HT1080 (cell line): ENCODE measurements around the gene C2CD4D. TPM values are rescaled to one million over a fixed set of nuclear protein-coding genes. Genes with fewer than 3 reads are reported as not detected.
A peak's percentile ranks its signal among the peaks of the same experiment; 100 is the strongest.

ENCODE experiments used
- DNase-seq: peaks from one replicate; pipeline ENCODE4 v3.0.0-alpha.2; 2015; ENCODE audit warnings: low read depth
- total RNA-seq: library from RNA; depleted of rRNA; stranded (reverse); fragments of >200 nt; shearing (Covaris generic); gene quantifications from 2 replicates; pipeline ENCODE4 v1.2.3, GENCODE V29; 2014

The C2CD4D gene
- total RNA-seq, 1 experiment from 2014 or later: not detected

DNA sequence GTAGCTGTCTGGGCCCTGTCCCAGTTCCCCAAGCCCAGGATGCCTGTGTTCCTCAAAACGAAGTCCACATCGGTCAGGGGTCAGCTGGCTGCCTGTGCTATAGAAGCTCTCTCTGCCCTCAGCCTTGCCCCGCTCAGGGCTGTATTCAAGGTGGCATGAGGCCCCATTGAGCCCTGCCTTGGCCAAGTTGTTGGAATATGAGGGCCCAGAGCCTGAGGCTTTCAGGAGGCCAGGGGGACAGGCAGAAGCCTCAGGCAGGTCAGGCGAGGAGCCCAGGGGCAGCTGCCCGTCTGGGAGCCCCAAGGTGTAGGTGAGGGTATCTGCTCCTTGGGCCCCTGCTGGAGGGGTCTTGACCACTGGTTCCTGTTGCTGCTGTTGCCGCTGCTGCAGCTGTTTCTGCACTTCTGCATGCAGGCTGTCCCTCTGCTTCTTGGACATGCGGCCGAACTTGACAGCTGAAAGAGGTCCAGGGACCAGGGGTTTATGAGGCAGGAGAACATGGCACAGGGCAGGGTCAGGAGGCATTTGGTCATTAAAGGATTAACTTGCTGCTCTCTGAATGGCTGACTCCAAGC lies 24.6 kb downstream of the C2CD4D start:
- no peak for DNase-seq

DNA sequence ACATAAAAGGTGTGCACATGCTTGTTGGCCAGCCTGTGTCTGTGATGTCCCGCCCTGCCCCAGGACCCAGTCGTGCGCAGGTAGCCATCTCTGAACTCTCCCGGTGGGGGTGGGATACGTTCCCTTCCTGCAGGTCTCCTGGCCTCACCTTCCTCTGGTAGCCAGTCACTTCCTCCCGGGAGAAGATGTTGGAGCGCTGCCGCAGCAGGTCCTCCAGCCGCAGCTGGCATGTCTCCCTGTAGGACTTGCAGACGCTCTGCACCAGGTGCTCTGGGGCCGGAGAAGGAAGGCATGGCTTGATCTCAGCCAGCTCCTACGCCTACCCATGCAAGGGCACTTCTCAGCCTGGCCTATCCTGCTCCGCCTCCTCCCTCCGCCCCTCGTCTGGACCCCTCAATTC lies 25.2 kb downstream of the C2CD4D start:
- DNase-seq: no peak

DNA sequence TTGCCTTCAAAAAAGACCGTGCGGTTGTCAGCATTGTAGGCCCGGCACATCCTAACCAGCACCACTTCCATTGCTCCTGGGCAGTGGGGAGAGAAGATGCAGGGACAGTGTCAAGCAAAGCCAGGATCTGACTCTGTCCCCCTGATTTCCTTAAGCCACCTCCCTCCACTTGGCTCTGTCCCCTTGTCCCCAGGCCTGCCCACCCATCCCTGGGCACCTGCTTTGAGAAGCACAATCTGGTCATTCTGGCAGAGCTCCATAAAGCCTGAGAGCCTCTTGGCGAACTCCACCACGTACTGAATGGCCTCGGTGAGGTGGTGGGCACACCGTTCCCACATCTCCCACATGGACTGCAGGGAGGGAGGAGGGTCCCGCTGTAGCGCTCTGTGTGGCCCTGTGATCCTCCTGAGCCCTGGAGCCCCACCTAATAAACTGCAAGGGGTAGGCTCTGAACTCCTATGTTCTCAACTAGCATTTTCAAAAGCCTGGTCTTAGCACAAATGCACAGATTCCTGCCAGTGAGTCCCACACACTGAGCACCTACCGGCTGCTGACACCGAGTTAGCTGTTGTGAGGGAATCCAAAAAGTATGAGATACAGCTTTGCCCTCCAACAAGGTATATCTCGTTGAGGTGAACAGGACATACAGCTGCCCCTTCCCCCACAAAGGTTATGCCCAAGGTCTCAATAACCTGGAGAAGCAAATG lies 26.2 kb downstream of the C2CD4D start:
- DNase-seq: no peak

DNA sequence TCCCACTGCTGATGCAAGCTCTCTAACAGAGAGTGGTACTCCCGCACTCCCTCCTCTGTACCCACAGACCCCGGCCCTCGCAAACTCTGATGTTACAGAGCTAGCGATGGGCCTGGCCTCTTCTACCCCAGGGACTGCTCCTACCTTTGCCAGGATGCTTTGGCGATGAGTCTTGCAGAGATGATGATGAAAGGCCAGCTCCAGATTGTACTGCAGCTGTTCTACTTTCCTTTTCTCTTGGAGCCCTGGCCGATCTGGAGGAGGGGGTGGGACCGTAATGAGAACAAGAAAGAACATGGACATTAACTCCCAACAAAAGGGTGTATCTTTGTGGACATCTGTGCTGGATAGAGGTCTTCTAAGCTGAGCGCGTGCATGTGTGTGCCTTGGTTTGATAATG lies 28.4 kb downstream of the C2CD4D start:
- peak; percentile 6 for DNase-seq

DNA sequence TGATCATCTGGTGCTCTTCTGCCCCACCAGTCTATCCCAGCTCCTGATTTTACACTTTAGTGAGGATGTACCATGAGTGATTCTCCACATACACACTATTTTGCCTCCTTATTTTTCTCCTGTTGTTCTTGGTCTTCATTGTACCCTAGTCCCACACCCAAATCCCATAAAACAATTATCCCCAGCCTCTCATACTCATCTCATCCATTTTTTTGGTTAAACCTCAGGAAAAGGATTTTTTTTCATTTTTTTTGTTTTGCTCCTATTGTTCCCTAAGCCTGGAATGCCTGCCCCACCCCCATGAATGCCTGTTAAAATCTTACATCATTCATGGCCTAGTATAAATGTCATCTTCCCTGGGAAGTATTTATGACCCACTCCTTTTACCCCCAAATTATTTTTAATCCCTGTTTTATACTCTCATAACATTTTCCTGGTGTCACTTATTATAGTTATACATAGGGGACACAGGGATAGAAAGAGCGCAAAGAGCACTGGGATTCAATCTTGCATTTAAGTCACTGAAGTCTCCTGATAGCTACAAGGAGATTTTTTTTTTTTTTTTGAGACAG lies 29.5 kb downstream of the C2CD4D start:
- no peak for DNase-seq

DNA sequence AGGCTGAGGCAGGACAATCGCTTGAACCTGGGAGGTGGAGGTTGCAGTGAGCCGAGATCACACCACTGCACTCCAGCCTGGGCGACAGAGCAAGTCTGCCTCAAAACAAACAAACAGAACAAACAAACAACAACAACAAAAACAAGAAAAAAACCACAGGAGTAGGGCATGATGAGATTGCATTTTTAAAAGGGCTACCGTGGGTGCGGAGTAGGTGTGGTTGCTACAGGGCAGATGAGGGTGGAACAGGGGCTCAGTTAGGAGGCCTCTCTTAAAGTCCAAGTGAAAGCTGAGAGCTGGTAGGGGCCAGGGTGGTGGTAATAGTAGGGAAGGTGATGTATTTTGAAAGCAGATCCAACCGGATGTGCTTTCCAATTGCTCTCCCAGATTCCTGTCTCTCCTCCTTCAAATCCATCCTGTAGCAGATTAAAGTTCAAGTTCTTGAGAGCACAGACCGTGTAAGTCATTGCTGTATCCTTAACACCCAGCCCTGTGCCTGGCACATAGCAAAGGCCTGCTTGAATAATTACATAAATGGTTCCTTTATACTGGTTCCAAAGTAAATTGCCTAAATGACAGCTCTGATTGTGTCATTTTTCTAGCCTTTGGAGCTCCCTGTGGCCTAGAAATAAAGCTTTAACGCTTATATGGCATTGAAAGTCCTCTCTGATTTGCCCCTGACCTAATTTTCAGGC lies 30.2 kb downstream of the C2CD4D start:
- no peak for DNase-seq

DNA sequence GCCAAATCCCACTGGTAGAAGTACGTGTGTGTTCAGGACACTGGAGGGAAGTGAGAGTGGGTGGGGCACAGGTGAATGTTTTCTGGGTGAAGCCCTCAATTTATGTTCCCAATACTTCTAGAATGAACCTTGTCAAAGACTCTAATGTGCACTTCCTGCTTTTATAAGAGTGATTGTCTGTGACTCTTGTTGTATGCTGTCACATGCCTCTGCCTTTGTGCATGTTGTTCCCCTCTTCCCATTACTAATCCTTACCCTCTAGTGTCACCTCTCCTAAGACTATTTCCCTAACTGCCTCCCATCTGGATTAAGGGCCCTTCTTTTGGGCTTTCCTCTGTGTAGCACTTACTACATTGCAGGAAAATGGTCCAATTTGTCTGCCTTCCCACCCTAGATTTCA lies 31.9 kb downstream of the C2CD4D start:
- no peak for DNase-seq

DNA sequence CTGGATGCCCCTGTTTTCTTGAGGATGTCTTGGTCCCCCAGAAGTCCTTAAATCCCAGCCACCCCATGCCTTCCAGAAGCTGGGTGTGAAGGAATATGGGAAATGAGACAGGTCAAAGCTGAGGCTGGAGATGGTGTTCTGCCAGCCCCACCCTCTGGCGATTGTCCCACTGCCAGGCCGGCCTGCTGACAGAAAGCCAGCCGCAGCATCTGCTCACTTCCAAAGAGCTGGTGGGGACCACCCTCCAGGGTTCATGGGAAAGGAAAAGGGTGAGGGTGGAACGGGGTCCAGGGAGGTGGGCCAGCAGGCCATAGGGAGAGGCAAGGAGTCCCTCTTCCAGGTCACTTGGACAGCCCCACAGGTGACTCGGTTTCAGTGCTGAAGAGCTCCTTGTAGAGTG lies 32.5 kb downstream of the C2CD4D start:
- no peak for DNase-seq

DNA sequence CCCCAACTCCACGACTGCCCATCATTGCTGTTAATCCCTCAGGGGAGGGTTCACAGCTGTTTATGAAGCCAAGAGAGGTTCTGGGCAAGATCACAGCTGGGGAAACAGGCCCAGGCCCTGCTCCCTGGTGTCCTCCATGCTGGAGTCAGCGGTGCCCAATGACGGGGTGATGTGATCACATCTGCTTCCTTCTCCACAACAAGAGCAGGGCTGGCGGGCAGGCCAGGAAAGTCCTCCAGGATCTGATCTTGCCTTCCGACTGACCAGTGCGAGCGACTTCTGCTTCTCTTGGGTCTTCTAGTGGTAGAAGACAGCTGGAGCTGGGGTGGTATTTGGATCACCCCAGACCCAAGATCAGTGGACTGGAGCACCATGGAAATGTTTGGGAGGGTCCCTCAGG lies 33.5 kb downstream of the C2CD4D start:
- DNase-seq: no peak

DNA sequence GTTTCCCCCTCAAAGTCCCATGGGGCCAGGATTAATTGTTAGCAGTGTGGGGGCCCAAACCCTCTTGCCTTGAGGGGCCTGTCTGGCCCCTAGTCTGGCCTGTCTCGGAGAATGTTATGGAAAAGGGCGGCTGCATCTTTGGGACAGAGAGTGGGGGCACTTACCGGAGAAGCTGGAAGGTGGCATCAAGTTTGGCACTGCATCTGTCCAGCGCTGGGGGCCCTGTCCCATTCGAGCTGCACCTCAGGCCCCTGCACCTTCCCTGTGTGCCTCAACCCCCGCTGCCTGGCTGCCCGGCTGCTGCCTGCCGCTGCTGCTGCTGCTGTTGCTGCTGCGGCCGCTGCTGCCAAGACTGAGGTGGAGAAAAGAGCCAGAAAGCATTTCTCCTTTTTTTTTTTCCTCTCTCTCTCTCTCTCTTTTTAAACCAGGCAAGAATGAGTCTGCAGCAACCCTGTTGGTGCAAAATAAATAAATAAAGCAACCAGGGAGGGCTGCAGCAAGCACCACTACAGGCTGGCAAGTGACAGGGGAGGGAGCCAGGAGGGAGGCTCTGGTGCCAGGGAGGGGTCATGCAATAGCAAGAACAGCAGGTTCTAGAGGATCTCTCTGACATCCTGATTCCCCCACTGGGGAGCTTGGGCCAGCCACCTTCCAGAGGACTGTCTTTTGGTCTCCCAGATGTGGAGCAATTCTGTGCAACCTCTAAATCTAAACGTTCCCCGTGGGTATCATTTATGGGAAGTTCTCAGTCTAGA lies 34.4 kb downstream of the C2CD4D start, which contains the start of gene LINGO4:
Gene LINGO4 (minus strand): TSS at position 354 of the 755 bp plus-strand sequence. CDS start 2,715 bp downstream, outside the sequence.
- no peak for DNase-seq

DNA sequence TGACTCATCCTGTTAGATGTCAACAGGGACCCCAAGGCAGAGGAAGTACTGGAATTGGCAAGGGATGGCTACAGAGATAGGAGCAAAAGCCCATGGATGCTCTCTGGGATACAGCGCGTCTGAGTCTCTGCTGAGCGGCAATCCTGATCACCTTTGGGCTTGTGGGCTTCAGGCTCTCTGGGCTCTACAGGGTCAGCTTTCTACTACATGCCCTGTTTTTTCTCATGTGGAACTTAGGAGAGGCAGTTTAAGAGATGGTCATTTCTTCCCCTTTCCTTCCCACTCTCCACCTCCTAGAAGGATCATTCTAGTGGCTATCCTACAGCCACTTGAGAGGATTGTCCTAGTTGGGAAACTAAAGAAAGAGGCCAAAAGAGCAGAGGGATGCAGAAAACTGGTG lies 35.7 kb downstream of the C2CD4D start:
- DNase-seq: no peak

DNA sequence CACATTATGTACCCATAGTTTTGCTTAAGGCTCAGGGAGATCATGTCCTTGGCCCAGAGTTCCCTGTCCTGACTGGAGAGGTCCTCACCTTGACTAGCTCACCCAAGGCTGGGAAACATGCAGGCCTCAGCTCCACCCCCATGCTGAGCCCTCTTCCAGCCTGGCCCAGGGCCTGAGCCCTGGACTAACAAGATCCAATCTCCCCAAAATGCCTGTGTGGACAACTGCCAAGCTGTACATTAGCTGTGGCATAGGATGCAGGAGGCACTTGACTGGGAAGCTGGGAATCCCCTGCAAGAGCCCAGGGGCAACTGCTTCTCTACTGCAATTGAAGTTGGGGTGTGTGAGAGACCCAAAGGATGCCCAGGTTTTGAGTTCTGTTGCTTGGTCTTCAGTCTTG lies 36.5 kb downstream of the C2CD4D start:
- no peak for DNase-seq

DNA sequence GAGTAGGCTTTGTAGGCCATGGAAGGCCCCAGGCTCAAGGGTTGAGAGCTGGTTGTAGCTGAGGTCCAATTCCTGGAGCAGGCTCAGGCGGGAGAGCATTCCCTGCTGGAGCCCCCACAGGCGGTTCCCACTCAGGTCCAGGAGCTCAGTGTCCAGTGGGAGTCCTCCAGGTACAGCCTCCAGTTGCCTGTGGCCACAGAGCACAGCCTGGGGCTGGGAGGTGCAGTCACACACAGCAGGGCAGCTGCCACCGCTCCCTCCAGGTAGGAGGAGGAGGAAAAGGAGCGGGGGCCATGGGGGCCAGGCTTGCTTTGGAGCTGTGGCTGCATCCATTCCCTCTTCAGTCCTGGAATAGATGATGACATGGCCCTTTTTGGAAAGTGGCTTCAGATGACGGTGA lies 37.2 kb downstream of the C2CD4D start:
- no peak for DNase-seq

DNA sequence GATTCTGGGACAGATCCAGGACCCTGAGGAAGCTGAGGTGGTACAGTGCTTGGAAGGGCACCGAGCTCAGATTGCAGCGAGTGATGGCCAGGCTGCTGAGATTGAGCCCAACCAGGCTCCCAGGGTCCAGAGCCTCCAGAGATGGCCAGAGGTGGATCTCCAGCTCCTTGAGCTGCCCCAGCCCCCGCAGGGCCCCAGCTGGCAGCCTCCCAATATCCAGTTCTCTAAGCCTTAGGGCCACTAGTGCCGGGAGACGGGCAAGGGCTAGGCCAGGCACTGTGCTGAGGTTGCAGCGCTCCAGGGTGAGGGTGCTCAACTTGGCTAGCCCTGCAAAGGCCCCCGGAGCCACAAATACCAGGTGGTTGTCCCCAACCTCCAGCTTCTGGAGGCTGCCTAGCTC lies 37.8 kb downstream of the C2CD4D start:
- no peak for DNase-seq

DNA sequence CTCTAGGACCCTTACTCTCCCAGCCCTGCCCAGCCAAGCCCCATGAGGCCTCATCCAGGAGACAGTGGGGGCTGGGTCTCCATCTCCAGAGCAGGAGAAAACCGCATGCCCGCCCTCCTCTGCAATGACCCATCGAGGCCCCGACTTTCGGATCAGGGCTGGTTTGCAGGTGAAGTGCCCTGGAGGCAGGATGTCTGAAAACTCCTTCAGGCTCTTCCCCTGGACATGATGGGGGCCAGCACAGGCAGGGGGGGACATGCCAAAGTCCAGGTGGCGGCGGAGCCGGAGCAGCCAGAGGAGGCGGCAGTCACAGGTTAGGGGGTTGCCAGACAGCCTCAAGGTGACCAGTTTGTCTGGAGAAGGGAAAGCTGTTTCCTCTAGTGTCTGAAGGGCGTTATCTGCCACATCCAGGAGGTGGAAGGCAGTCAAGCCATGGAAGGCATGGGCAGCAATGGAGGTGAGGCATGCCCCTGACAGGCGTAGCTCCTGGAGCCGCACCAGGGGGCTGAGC lies 38.3 kb downstream of the C2CD4D start:
- DNase-seq: no peak

DNA sequence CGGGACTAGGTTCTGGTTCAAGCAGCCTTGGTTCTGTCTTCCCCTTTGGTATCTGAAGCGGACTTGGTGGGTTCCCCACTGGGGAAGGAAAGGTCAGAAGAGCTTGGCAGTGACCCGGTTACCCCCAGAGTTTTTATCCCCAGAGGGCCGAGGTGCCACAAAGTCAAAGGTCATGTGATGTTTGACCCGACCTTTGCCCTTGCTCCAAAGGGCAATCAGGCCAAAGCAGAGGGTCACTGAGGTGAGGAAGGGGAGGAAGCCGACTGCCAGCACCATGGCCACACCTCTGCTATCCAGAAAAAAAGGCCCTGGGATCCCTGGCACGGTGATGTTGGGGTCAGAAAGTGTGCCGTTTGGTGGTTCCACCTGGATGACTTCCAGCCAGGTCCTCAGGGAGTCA lies 38.8 kb downstream of the C2CD4D start:
- DNase-seq: no peak

DNA sequence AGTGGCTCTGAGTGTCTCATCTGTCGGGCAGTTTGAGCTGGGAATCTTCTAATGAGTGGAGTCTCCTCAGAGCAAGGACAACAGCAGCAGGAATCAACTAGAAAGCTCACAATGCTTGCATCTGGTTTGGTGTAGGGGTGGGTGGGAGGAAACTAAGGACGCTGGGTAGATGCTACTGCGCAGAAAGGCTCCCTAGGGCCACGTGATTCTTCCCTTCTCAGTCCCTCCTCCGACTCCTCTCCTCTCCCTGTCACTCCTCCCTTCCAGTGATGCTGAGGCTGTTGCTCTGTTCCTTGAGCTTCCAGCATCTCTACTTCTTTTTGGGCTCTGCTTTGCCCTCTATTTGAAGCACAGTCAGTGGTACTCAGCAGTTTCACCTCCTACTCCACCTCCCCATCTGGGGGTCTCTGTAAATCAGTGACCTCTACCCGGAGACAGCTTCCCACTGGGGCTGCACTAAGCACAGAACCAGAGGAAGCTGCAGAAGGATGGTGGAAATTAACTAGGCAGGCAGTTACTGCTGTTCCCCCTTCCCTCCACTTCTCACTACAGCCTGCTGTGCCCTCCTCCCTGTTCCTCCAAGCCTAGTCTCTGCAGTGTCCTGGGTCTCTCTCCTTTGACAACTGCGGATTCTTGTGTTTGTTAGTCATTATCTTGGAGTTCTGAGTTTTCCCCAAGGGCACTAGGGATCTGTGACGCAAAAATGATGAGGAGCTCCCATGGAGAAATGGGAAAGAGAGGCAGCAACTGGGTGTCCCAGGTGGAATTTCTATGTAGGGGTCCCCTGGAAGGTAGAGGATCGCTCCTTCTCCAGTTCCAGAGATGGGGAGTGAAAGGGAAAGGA lies 40.2 kb downstream of the C2CD4D start:
- no peak for DNase-seq

DNA sequence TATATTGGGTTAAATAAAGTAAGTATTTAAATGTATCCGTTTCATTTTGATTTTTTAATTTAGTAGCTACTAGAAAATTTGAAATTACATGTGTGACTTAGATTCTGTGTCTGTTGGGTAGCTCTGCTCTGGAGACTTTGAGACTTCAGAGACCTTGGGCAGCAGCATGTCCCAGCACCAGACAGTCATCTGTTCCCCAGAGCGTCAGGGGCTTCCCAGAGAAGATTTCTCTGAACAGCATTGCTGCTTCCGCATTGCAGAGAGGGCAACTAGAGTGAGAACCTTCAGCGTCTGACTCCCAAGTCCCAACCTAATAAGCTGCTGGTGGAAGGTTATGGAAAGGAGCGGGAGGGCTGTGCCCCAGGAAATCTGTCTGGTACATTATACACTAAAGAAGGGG lies 41.0 kb downstream of the C2CD4D start:
- DNase-seq: no peak

DNA sequence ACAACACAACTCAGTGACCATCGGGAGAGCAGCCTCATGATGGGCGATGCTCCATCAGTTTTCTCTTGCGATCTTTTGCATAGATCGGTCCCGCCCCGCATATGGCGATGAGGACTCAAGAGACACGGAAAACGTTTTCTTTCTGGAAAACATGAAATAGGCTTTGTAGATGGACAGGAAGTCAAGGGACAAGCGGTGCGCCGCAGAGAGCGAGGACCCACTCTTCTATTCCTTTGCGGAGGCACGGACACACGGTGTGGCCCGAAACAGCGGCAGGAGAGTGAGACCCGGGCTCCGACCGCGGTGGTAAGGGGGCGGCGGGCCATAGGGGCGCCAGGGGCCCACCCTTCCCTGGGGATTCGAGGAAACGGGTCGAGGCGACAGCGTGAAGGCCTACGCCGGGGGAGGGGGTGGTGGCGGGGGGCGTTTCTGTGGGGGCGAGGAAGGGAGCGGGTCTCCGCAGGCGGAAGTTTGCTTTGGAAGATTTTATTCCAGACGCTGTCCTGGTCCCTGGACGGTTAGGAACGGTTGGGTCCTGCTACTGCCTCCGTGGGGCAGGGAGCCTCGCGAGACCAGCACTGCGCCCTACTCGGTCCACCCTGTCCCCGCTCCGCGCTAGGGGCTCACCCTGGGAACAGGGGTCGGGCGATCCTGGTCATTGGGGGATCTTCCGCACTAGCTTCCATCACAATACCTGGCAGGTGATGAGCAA lies 48.5 kb downstream of the C2CD4D start:
- DNase-seq: no peak
